HEK293T (cell line): ENCODE results near the gene GATAD2B.

Experiments
- ARNT ChIP-seq: fragments of 450-650 bp; IDR thresholded peaks from 2 replicates; pipeline ENCODE4 v1.6.1; 2017; ENCODE audit warnings: mild to moderate bottlenecking
- BHLHE40 ChIP-seq: fragments of 450-650 bp; IDR thresholded peaks from 2 replicates; pipeline ENCODE4 v1.6.1; 2016; ENCODE audit warnings: mild to moderate bottlenecking, moderate library complexity, borderline replicate concordance
- FOXK2 ChIP-seq: fragments of 450-650 bp; IDR thresholded peaks from 2 replicates; pipeline ENCODE4 v1.6.1; 2016; ENCODE audit warnings: mild to moderate bottlenecking
- FOXM1 ChIP-seq: fragments of 450-650 bp; IDR thresholded peaks from 2 replicates; pipeline ENCODE4 v1.6.1; 2017; ENCODE audit warnings: mild to moderate bottlenecking, borderline replicate concordance
- SP1 ChIP-seq: fragments of 450-650 bp; IDR thresholded peaks from 2 replicates; pipeline ENCODE4 v1.6.1; 2017
- TARDBP ChIP-seq: fragments of 450-650 bp; IDR thresholded peaks from 2 replicates; pipeline ENCODE4 v1.6.1; 2016

GRCh38 chr1:153763365-153764225 lies 159.2 kb downstream of the GATAD2B start:
- TF ChIP-seq SP1 (no peak), FOXK2 (no peak), BHLHE40 (no peak), TARDBP (no peak), FOXM1 (no peak), ARNT (no peak)
